ENCODE results near the gene CMC1.
"Not testable (repeated sequence)": the region's sequence is repeated elsewhere in the genome, so short reads cannot be mapped to it uniquely, and the experiment has no call there.

CMC1 gene

GRCh38 chr3:28247286-28247685 lies 5.9 kb downstream of the CMC1 start:
- no peak for DNase-seq

DNA sequence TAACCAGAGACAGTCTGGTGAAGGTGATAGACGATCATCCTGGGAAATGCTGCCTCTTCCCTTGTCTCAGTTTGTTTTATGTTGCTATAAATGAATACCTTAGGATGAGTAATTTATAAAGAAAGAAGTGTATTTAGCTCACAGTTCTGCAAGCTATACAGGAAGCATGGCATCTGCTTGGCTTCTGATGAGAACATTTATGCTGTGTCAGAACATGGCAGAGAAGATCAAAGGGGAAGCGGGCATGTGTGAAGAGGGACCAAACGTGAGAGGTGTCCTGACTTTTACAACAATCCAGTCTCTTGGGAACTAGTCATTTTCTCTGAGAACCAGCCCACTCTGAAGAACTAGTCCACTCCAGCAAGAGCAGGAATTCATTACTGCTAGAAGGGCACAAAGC lies 9.6 kb downstream of the CMC1 start:
- DNase-seq, result no peak

DNA sequence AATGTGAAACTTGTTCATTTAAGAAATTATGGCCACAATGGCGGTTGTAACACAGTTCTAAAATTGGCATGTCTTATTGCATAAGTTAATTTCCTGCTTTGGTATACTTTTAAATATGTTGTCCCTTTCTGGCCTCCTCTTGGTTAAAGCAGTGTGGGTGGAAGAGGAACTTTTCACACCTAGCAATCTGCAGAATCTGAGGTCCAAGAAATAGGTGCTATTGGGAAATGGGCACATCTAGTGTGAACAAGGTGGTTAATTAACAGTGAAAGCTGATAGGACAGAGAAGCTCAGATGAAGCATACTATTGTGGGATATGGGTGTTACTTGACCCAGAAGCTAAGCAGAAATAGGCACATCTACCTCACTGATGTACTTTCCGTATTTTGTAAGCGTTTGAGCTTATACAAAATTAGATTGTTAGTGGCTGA lies 10.6 kb downstream of the CMC1 start:
- DNase-seq, result no peak

GRCh38 chr3:28253040-28253715 lies 11.8 kb downstream of the CMC1 start:
- no peak for DNase-seq

- DNase-seq, result no peak
These were observed 20.6 kb downstream of the CMC1 start for GRCh38 chr3:28262001-28262400.

GRCh38 chr3:28265641-28266040 lies 24.2 kb downstream of the CMC1 start:
- no peak for DNase-seq

GRCh38 chr3:28267984-28268849 lies 26.8 kb downstream of the CMC1 start:
- no peak for DNase-seq

DNA sequence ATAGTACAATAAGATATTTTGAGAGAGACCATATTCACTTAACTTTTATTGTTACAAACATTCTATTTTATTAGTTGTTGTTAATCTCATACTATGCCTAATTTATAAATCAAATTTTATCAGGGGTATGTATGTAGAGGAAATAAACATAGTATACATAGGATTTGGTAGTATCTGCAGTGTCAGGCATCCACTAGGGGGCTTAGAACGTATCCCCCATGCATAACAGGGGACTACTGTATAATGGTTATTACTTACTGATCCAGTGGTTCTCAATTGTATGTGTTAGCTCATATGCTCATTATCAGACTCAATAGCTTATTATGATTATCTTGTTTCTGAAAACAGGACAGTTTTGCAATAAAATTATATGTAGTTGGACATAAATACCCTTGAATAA lies 27.6 kb downstream of the CMC1 start:
- DNase-seq, result no peak

GRCh38 chr3:28269884-28270283 lies 28.5 kb downstream of the CMC1 start:
- DNase-seq, result not testable (repeated sequence)

DNA sequence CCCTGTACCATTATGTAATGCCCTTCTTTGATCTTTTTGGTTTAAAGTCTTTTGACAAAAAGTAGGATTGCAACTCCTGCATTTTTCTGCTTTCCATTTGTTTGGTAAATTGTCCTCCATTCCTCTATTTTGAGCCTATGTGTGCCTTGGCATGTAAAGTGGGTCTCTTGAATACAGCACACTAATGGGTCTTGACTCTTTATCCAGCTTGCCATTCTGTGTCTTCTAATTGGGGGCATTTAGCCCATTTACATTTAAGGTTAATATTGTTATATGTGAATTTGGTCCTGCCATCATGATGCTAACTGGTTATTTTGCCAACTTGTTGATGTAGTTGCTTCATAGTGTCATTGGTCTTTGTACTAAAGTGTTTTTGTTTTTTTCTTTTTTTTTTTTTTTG lies 32.4 kb downstream of the CMC1 start:
- DNase-seq, result no peak

DNA sequence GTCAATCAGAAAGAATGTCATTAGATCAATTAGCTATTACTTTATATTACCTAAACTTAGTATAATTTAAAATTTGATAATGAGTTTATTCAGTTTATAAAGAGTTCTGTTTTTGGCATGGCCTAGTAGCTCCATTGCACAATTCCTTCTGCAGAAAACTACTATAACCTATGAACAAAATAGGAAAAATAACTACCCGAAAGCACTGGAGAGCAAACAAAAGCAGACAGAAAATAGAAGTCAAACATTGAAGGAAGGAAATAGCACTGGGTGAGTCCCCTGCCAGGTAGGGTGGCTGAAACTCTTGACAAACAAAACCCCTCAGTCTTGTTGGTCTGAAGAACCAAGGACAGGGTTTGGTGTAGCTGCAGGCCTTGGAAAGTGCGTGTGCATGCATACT lies 37.5 kb downstream of the CMC1 start:
- DNase-seq, result no peak

GRCh38 chr3:28279770-28280169 lies 38.4 kb downstream of the CMC1 start:
- DNase-seq, result no peak

- DNase-seq, result no peak
These were observed 39.4 kb downstream of the CMC1 start for GRCh38 chr3:28280781-28281180.

- no peak for DNase-seq
These were observed 45.2 kb downstream of the CMC1 start for GRCh38 chr3:28286595-28286994.

- no peak for DNase-seq
These were observed 45.6 kb downstream of the CMC1 start for GRCh38 chr3:28287046-28287445.

GRCh38 chr3:28290863-28291300 lies 49.5 kb downstream of the CMC1 start:
- no peak for DNase-seq

DNA sequence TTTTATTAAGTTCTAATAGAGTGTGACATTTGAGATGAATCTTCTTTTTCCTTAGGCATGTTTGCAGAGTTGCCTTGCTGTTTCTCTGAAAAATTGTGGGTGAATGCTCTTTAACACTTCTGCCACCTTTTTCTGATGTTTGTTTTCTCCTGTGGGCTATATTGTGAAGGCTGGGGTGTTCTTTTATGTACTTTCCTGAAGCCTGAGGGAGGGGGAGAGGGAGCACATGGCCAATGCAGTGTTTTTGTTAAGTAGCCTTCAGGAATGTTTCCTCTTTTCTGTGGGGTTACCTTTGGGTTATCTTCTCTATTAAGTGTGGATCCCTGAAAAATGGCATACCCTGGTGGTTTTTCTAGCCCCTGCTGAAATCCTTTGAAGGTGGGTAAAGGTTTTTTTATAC lies 50.2 kb downstream of the CMC1 start:
- DNase-seq, result no peak

- no peak for DNase-seq
These were observed 51.2 kb downstream of the CMC1 start for GRCh38 chr3:28292622-28293021.

DNA sequence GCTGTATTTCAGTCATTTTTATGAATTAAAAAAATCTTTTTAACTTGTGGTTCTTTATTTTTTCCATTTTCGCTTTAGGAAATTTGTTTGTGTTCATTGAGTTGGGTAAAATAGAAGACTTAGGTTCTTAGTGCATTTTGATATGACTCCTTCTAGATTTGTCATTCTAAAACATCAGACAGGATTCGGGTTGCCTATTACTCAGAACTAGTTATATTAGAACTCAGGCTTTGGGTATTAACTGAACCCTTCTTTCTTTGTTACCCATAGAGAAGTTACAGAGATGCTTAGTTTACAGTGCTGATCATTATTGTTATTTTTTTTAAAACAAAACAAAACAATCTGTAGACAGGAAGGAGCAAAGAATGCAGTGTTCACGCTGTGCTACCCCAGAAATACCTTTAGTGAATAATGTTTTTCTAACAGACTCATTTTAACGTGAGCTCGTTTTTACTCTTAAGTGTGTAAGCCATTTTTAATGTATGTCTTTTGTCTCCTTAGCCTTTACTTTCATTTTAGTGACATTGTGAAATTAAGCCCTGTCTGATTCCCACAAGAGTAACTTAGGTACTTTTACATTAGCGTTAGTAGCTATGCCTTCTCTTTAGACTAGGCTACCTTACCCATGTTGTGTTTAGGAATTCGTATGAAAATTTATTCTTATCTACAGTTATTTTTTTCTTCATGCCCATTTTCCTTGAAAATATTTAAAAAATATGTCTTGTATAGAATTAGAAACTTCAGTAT lies 53.4 kb downstream of the CMC1 start:
- DNase-seq, result no peak

DNA sequence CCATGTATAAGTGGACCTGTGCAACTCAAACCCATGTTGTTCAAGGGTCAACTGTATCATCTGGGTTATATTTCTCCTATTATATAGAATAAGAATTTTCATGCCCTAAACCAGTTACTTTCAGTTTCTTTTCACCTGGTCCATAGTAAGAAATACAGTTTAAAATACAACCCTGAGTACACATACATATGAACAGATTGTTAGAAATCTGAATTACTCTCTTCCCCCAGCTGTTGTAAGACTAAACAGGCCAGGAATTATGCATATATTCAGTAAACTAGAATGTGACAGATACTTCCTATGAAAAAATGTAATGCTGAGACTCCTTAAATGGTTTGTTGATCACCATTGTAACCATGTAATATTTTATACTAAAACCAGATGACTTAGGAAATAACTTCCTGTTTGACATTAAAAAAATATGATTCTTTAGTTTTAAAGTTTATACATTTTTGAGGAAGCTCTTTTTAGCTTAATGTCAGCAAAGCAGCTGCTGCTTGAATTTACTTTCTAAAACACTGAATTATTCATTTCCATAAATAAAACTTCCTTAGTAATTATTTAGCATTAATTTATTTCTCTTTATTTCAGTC lies 54.6 kb downstream of the CMC1 start:
- no peak for DNase-seq

DNA sequence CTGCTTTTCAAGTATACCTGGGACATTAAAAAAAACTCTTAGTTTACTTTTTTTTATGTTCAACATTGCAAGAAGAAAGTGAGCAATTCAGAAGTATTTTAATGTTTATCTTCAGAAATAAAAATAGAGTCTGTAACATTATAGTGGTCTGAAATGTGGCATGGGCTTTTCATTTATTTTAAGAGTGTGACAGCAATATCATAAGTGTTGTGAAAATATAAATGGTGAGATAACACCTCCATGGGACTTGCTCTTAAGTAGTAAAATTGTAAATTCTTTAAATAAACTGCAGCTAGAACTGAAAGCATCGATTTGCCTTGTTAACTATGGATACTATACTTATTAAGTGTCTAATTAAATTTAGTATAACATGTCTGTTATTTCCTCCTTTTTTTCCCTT lies 58.3 kb downstream of the CMC1 start:
- no peak for DNase-seq

DNA sequence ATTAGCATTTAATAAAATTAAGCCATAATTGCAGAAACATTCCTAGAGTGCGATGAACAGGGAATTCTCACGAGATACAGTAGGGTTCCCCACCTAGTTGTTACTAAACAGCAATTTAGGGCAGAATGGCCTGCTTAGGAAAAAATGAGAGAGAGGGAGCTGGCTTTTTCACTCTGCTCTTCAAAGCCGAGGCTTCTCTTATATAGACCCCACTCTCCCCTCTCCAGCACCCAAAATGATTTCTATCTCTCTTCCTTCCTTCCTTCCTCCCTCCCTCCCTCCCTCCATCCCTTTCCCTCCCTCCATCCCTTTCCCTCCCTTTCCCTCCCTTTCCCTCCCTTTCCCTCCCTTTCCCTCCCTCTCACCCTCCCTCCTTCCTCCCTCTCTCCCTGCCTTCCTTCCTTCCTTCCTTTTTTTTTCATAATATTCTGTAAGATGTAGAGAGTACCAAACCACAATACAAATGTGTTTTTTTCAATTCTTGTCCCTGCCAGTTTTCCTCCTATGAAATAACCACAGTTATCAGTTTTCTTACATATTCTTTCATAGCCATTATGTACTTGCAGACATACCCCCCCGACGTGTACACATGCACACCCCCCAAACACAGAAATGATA lies 59.0 kb downstream of the CMC1 start:
- no peak for DNase-seq

DNA sequence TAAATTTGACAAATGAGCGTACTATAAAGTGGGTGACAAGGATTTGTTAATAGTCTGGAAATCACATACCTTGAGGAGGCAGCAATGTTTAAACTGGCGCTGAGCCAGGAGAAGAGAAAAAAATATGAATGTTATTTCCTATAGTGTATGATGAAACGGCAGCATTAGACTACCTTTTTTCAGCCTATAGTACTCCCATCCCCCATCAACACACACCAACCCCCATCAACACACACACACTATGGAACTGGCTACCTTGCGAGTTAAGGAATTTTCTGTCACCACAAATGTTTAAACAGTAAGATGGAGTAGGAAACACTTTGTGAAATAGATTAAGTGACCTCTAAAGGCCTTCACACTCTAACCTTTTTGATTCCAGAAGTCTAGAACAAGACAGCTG lies 60.3 kb downstream of the CMC1 start:
- DNase-seq, result no peak

Data from CD4-positive, alpha-beta T cell treated with Interleukin-6 for 4 hours (primary cell).